GM12878 (cell line): Measurements from ENCODE around the gene ANO9. TPM values are rescaled to one million over a fixed set of nuclear protein-coding genes. Genes with fewer than 3 reads are reported as not detected.

Experiments used
- ATAC-seq: fragments of 200-7000 bp; cut with Tn5 transposase; 3 replicates; pipeline ENCODE4 v1.9.1; 2020; ENCODE audit warnings: mild to moderate bottlenecking, moderate library complexity
- BruUV-seq: library from RNA; stranded (reverse); fragments of 400-500 nt; replicated peaks from 2 replicates; lab custom pipeline; 2021; lab: Mats Ljungman, UMichigan
- CTCF ChIA-PET: fragments of 300-600 bp; sonication (Branson Sonifier 250); formaldehyde crosslinking; extraction: SDS; loops from one replicate; lab custom pipeline; 2021; ENCODE audit warnings: inconsistent platforms; lab: Yijun Ruan, JAX
- POLR2A ChIA-PET: fragments of 350-600 bp; formaldehyde crosslinking; extraction: SDS; loops from one replicate; lab custom pipeline; 2021; ENCODE audit warnings: inconsistent platforms; lab: Charles Lee
- RAD21 ChIA-PET: fragments of 300-600 bp; sonication (Branson Sonifier 250); formaldehyde crosslinking; loops from one replicate; lab custom pipeline; 2023; ENCODE audit warnings: antibody characterized with exemption; ENCODE audit not compliant: unreplicated experiment; lab: Charles Lee
- SMC1A ChIA-PET: fragments of 300-600 bp; sonication (Branson Sonifier 250); formaldehyde crosslinking; loops from one replicate; lab custom pipeline; 2023; ENCODE audit not compliant: unreplicated experiment, uncharacterized antibody; lab: Charles Lee
- DNase-seq: peaks from one replicate; pipeline ENCODE4 v3.0.0-alpha.2; 2011; ENCODE audit warnings: low read depth, low spot score
- FAIRE-seq: peaks from 3 replicates; lab custom pipeline; 2011; peaks lifted over from hg19 to GRCh38; lab: Jason Lieb, UNC
- H2AFZ ChIP-seq: 2 replicates; pipeline ENCODE4 v1.6.0; 2011; ENCODE audit warnings: low read depth, low read length, control low read depth; ENCODE audit not compliant: control insufficient read depth
- H3K27ac ChIP-seq: 2 replicates; pipeline ENCODE4 v1.5.1; 2011; ENCODE audit warnings: control low read depth; ENCODE audit not compliant: control insufficient read depth, insufficient read depth
- H3K27me3 ChIP-seq, 2 experiments: replicated peaks in 1 of 2; 2 replicates each; pipeline versions ENCODE4 v1.6.0 to v1.6.1; 2011; ENCODE audit warnings: low read length in 1 of 2; ENCODE audit not compliant: control insufficient read depth in 2 of 2, insufficient read depth in 2 of 2
- H3K36me3 ChIP-seq, 2 experiments: 2 replicates each; pipeline ENCODE4 v1.5.1; 2011; ENCODE audit warnings: low read length in 1 of 2; ENCODE audit not compliant: control insufficient read depth in 2 of 2, insufficient read depth in 2 of 2
- H3K4me1 ChIP-seq: 2 replicates; pipeline ENCODE4 v1.6.1; 2011; ENCODE audit warnings: mild to moderate bottlenecking, low read length, moderate library complexity, mixed read lengths; ENCODE audit not compliant: control insufficient read depth, insufficient read depth
- H3K4me2 ChIP-seq: 2 replicates; pipeline ENCODE4 v1.6.0; 2011; ENCODE audit warnings: control low read depth; ENCODE audit not compliant: control insufficient read depth, insufficient read depth
- H3K4me3 ChIP-seq: fragments of 200-600 bp; sonication (generic); 2 replicates; pipeline ENCODE4 v1.5.1; 2016
- H3K79me2 ChIP-seq: 2 replicates; pipeline ENCODE4 v1.6.0; 2011; ENCODE audit warnings: low read length; ENCODE audit not compliant: control insufficient read depth, insufficient read depth
- H3K9ac ChIP-seq: 2 replicates; pipeline ENCODE4 v1.8.0; 2011; ENCODE audit warnings: low read length, control low read depth, mixed read lengths; ENCODE audit not compliant: control insufficient read depth, insufficient read depth
- H3K9me3 ChIP-seq: replicated peaks from 3 replicates; pipeline ENCODE4 v1.5.1; 2011; ENCODE audit warnings: mild to moderate bottlenecking, low read length; ENCODE audit not compliant: control insufficient read depth, insufficient read depth
- H4K20me1 ChIP-seq: 2 replicates; pipeline ENCODE4 v1.6.0; 2011; ENCODE audit not compliant: control insufficient read depth, insufficient read depth
- ASH2L ChIP-seq: fragments of 300-600, 200-600 bp; sonication (generic); IDR thresholded peaks from 2 replicates; pipeline ENCODE4 v1.6.1; 2017; ENCODE audit warnings: low read depth, mild to moderate bottlenecking, borderline replicate concordance
- BCL11A ChIP-seq: IDR thresholded peaks from 2 replicates; pipeline ENCODE4 v1.6.1; 2011; ENCODE audit warnings: low read depth, low read length
- CEBPZ ChIP-seq: fragments of 150-350 bp; IDR thresholded peaks from 2 replicates; pipeline ENCODE4 v1.6.1; 2016; ENCODE audit warnings: low read depth, low read length
- E2F8 ChIP-seq: fragments of 450-650 bp; IDR thresholded peaks from 2 replicates; pipeline ENCODE4 v1.6.1; 2018; ENCODE audit warnings: mild to moderate bottlenecking, low read depth, moderate library complexity; ENCODE audit not compliant: partially characterized antibody
- HCFC1 ChIP-seq: fragments of 150-350 bp; IDR thresholded peaks from 2 replicates; pipeline ENCODE4 v1.6.1; 2014; ENCODE audit warnings: low read length
- MYB ChIP-seq: fragments of 150-350 bp; IDR thresholded peaks from 2 replicates; pipeline ENCODE4 v1.6.1; 2014; ENCODE audit warnings: mild to moderate bottlenecking, low read depth, low read length, borderline replicate concordance
- PBX3 ChIP-seq: IDR thresholded peaks from 2 replicates; pipeline ENCODE4 v1.6.1; 2011; ENCODE audit warnings: mild to moderate bottlenecking, low read depth, low read length, moderate library complexity; ENCODE audit not compliant: insufficient replicate concordance
- RAD21 ChIP-seq: IDR thresholded peaks from 2 replicates; pipeline ENCODE4 v1.6.1; 2011; ENCODE audit warnings: mild to moderate bottlenecking, low read depth, low read length, moderate library complexity; ENCODE audit not compliant: insufficient read depth
- REST ChIP-seq: IDR thresholded peaks from 2 replicates; pipeline ENCODE4 v1.6.1; 2012; ENCODE audit warnings: mild to moderate bottlenecking, low read depth, low read length
- RFX5 ChIP-seq: IDR thresholded peaks from 2 replicates; pipeline ENCODE4 v1.6.1; 2011; ENCODE audit warnings: low read depth, low read length, improper control_type of control experiment
- SMARCA5 ChIP-seq: fragments of 450-650 bp; IDR thresholded peaks from 2 replicates; pipeline ENCODE4 v1.6.1; 2017; ENCODE audit warnings: mild to moderate bottlenecking
- SUZ12 ChIP-seq: fragments of 200-600 bp; sonication (generic); IDR thresholded peaks from one replicate; pipeline ENCODE4 v1.6.1; 2018; ENCODE audit warnings: antibody characterized with exemption, mild to moderate bottlenecking; ENCODE audit not compliant: unreplicated experiment
- WGBS: methylation state at CpG from one replicate; pipeline ENCODE4 v1.1.6; 2016; ENCODE audit warnings: low lambda C conversion rate; ENCODE audit not compliant: insufficient replicate concordance, insufficient coverage; ENCODE audit errors: missing lambda C conversion rate; 5-methylcytosine and 5-hydroxymethylcytosine counted together
- in situ Hi-C: fragments of 300-500 bp; cut with MboI; formaldehyde crosslinking; loops from 9 replicates; pipeline ENCODE4 v1.14.3; 2018; ENCODE audit warnings: mixed read lengths
- intact Hi-C: fragments of 100-400 bp; cut with micrococcal nuclease; formaldehyde crosslinking; loops from one replicate; pipeline ENCODE4 v1.14.2; 2022; ENCODE audit not compliant: unreplicated experiment
- polyA plus RNA-seq, 11 experiments: library from polyadenylated mRNA; depleted of rRNA in 4 of 11; unstranded in 6 of 11; stranded (reverse) in 5 of 11; fragments of >200 nt; fragmentation: Nextera tagmentation in 4 of 11; fragmentation: Illumina TruSeq in 1 of 11; extraction: Ambion mirVana in 4 of 11; extraction: Trizol in 1 of 11; gene quantifications; 1 replicate in 1 of 11; 2 replicates in 10 of 11; pipeline versions ENCODE4 v1.2.1 to v1.2.3, GENCODE V29; 2011 to 2016; ENCODE audit warnings: inconsistent platforms in 2 of 11, missing spikeins in 2 of 11, low read depth in 1 of 11
- total RNA-seq, 4 experiments: library from RNA; depleted of rRNA in 3 of 4; stranded (reverse); fragments of >200 nt in 3 of 4; fragmentation: Illumina TruSeq in 1 of 4; extraction: Trizol in 1 of 4; gene quantifications; 2 replicates each; pipeline versions ENCODE4 v1.2.1 to v1.2.3, GENCODE V29; 2013 to 2021

ANO9 gene
- total and polyA plus RNA-seq, 10 of the 15 experiments (the other 5 are each of a cell fraction or from before 2014, with no cell fraction given), result 0.21 to 42.3 (median 12.0) TPM

GRCh38 chr11:469684-470560 lies 28.1 kb upstream of the ANO9 start:
- in situ Hi-C loops (no loop called here), intact Hi-C loops (no loop called here)
- Histone ChIP-seq H3K36me3 (no peaks in the 10 kb centered on the region), H3K4me2 (no peak overlapping the region), H3K9me3 (no peaks in the 10 kb centered on the region), H3K9ac (no peak overlapping the region), H2AFZ (no peak overlapping the region), H3K27ac (no peak overlapping the region), H3K79me2 (no peaks in the 10 kb centered on the region), H3K27me3 (no peaks in the 10 kb centered on the region), H4K20me1 (no peaks in the 10 kb centered on the region), H3K4me1 (no peaks in the 10 kb centered on the region), H3K4me3 (no peak overlapping the region)
- CTCF ChIA-PET, result no interaction called here
- DNase-seq, result no peak
- TF ChIP-seq SUZ12 (no peak), E2F8 (no peak), HCFC1 (no peak), RFX5 (no peak), PBX3 (no peak), BCL11A (no peak), ASH2L (no peak), SMARCA5 (no peak), CEBPZ (no peak), MYB (no peak), REST (no peak), RAD21 (no peak)
- no peak for ATAC-seq
- POLR2A ChIA-PET, result no interaction called here
- FAIRE-seq, result no peak
- SMC1A ChIA-PET, result no interaction called here
- 88% methylated on average over 22 of the region's 28 CpGs for WGBS
- no TSS peak for BruUV-seq
- RAD21 ChIA-PET, result no interaction called here
